ENCODE results near the gene SH3D21.

Gene SH3D21

GRCh38 chr1:36339215-36339614 is 33.0 kb downstream of the SH3D21 start:
- no peak for DNase-seq

- no peak for DNase-seq
Measured at GRCh38 chr1:36339615-36340014, 33.4 kb downstream of the SH3D21 start.

DNA sequence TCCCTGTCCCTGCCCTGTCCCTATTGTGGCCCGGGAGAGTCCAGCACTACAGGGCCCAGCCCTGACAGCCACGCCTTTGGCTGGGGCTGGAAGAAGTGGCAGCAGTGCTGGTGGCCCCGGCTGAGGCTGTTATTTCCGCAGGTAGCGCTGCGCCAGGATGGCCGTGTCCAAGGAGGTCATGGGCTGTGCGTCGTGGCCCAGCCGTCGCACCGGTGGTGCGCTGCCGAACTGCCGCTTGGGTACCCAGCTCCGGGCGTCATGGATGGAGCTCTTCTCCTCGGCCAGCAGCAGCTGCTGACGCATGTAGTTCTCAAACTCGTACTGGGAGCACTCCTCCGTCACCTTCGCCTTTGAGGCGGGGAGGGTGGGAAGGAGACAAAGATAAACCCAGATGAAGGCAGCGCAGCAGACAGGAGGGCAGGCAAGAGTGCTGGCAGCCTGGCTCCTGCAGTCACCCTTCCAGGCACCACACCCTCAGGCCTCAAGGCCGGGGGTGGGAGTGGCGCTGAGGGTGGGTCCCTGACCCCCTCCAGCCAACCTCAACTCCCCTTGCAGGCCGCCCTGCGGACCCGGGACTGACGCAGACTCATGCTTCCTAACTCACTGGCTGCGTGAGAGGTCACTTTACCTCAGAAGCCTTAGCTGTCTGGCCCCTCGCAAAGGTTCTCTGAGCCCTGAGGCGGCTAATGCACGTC is 35.6 kb downstream of the SH3D21 start:
- DNase-seq: no peak

GRCh38 chr1:36342426-36343185 is 36.4 kb downstream of the SH3D21 start:
- DNase-seq: peak; percentile 44 to 46

GRCh38 chr1:36343651-36344394 is 37.7 kb downstream of the SH3D21 start:
- no peak for DNase-seq

- no peak for DNase-seq
Measured at GRCh38 chr1:36344395-36344680, 38.2 kb downstream of the SH3D21 start.

DNA sequence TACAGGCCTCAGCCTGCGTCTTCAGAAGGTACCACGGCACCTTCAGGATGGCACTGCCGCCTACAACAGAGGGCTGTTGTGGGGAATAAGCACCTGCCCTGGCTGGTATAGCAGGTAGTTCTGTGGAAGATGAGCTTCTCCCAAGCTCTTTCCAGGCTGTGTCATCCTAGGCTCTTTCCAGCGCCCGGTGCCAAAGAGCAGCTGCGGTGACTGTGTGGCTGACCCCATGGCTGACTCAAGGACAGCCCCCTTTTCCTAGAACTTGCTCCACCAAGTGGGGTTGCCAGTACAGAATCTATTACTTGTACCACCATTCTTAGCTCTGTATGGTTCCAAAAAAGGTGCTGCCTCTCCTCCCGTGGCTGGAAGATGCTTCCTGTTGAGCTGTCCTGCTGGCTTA is 39.2 kb downstream of the SH3D21 start:
- DNase-seq: no peak

- no peak for DNase-seq
Measured at GRCh38 chr1:36346741-36347370, 40.7 kb downstream of the SH3D21 start.

DNA sequence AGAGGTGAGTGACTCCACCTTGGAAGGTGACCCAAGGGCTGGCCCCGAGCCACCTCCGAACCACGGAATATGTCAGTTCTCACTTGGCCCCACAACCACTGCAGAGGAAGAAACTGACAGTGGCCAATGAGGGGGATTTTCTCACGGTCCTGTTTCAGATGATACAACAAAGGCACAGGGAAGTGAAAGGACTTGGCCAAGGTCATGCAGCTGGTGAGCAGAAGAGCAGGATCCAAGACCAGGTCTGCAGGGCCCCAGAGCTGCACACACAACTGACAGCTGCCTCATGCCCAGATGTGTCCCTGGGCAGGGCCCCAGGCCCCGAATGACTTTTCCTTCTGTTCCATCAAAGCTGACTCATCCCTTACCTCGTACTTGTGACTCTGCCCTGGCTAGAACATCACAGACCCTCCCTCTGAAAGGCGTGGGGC is 43.1 kb downstream of the SH3D21 start:
- no peak for DNase-seq

GRCh38 chr1:36349839-36350238 is 43.7 kb downstream of the SH3D21 start:
- no peak for DNase-seq

DNA sequence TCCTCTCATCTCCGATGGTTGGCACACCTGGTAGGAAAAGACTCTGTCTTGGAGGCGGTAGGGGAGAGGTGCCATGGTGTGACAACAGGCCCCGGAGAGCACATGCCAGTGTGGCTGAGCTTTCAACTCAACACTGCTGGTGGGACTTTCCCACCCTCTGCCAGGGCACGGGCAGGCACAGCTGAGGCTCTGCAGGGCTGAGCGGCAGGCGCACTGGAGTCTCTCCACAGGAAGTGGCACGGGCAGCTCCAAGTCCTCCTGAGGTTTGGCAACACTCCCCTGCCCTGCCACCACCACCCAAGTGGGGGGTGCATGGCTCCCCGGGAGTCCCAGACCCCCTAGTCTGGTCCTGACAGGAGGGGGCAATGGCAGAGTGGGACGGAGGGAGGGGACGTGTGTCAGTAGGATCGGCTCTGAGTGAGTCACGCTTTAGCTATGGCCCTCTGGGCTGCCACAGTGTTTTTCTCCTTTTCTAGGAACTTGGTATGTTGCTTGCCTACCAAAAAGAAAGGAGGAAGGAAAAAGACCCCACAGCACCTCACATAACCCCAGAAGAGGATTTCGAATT is 44.6 kb downstream of the SH3D21 start:
- peak; percentile 28 to 66 for DNase-seq

DNA sequence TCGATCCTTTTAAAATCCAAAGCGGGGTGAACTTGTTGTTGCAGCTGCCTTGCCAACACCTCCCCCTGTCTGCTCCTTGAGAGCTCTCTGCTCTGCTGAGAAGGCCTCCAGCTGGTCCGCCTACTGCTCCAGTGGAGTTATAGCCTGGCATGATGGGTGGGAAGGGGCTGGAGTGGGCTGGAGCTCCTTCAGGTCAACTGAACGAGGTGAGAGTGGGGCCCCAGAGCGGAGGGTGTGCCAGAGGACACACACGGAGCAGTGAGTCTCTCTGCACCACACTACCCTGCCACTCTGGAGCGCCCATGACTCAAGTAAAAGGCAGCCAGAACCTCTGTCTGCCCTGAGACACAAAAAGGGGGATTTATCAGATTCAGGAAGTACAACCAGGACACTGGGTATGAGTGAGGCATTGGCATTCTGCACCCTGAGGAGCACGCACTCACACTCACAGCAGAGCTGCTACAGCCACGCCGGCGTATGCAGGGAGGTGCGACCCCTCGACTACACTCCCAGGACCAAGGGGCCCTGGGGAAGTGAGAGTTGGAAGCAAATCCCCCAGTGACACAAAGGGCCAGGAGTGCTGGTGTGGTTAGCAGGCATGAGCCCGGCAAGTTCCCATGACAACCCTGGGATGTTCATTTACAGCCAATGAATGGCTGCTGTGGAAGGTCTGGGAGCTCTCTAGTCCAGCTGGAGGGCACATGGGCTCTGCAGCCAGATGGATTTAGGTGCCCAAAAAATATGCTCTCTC is 45.2 kb downstream of the SH3D21 start:
- peak; percentile 42 to 62 for DNase-seq

- peak; percentile 21 to 61 for DNase-seq
Measured at GRCh38 chr1:36352125-36352909, 46.1 kb downstream of the SH3D21 start.

GRCh38 chr1:36352910-36353878 is 47.0 kb downstream of the SH3D21 start:
- peak in 1 of 2 experiments; percentile 48 for DNase-seq

GRCh38 chr1:36354486-36354885 is 48.3 kb downstream of the SH3D21 start:
- no peak for DNase-seq

DNA sequence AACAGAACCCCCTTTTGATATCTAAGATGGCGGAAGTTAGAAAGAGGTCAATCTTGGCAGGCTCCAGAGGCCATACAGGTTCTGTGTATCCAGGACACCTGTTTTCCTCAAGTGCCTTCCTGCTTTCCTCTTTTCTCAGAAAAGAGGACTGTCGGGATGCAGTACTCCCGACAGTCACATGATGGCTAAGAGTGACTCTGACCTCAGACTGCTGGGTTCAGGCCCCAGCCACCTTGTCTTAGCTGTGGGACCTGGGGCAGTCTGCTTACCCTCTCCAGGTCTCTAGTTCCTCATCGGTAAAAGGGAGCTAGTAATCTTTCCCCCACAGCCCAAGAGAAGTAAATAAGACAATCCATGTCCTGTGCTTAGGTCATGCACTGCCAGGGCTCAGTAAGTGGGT is 49.6 kb downstream of the SH3D21 start:
- DNase-seq: no peak

DNA sequence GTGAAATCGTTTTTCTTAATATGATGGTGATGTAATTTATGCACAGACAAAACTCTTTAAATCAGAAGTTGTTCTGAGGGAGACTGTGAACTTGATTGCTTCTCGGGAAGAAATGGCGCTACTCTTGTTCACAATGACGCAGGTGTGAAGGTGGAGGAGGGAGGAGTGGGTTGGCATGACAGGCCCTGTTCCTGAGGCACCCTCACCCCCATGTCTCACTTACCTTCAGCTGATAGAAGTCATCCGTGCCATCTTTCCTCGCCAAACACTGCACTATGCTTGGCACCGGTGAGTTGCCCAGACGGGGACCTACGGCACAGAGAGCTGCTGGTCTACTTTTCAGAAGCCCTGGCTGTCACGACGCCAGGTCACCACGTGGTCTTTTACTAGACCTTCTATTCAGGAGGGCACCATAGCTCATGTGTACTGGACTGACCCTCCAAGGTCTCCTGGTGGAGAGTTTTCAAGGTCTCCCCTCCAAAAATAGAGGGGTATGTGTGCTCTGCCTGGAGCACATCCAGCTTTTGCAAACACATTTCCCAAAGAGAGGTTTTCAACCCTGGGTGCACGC is 52.4 kb downstream of the SH3D21 start:
- no peak for DNase-seq

- DNase-seq: no peak
Measured at GRCh38 chr1:36359383-36359782, 53.2 kb downstream of the SH3D21 start.

- no peak for DNase-seq
Measured at GRCh38 chr1:36359911-36360550, 53.9 kb downstream of the SH3D21 start.
